Stimulated activated CD8-positive, alpha-beta memory T cell treated with anti-CD3 and anti-CD28 coated beads, Interleukin-15, amount 100 ng/mL, for 4 hours (primary cell): ENCODE data around the gene TNFSF13.

Experiments used
- DNase-seq, 2 donors: peaks; one replicate each; pipeline ENCODE4 v3.0.0-alpha.2; 2020; ENCODE audit warnings: low read depth in 2 of 2

TNFSF13 gene

GRCh38 chr17:7574176-7574953 lies 15.8 kb downstream of the TNFSF13 start:
- DNase-seq = no peak

GRCh38 chr17:7575481-7575883 lies 16.9 kb downstream of the TNFSF13 start:
- no peak for DNase-seq

GRCh38 chr17:7575959-7576358 lies 17.4 kb downstream of the TNFSF13 start:
- DNase-seq = no peak

- DNase-seq = no peak
These were observed 17.9 kb downstream of the TNFSF13 start for GRCh38 chr17:7576432-7576937.

- no peak for DNase-seq
These were observed 19.0 kb downstream of the TNFSF13 start for GRCh38 chr17:7577327-7578199.

GRCh38 chr17:7579001-7579833 lies 20.7 kb downstream of the TNFSF13 start, which contains the start of gene CD68:
CD68 (plus strand) TSS chr17:7579638; CDS start chr17:7579678, 40 bp downstream.
- peak; percentile 45 to 62 for DNase-seq

GRCh38 chr17:7579834-7580603 lies 21.5 kb downstream of the TNFSF13 start:
- DNase-seq = no peak

GRCh38 chr17:7580604-7581575 lies 22.3 kb downstream of the TNFSF13 start:
- no peak for DNase-seq

GRCh38 chr17:7582396-7583252 lies 24.1 kb downstream of the TNFSF13 start:
- DNase-seq = no peak

GRCh38 chr17:7583253-7584109 lies 24.9 kb downstream of the TNFSF13 start, which contains the start of gene MPDU1:
MPDU1 (plus strand) TSS chr17:7583852; CDS start chr17:7583863, 11 bp downstream.
- peak; percentile 87 to 89 for DNase-seq

- no peak for DNase-seq
These were observed 28.3 kb downstream of the TNFSF13 start for GRCh38 chr17:7586673-7587419.

GRCh38 chr17:7587420-7588151 lies 29.0 kb downstream of the TNFSF13 start:
- DNase-seq = no peak

- no peak for DNase-seq
These were observed 30.1 kb downstream of the TNFSF13 start for GRCh38 chr17:7588553-7589203.

GRCh38 chr17:7589204-7589868 lies 30.8 kb downstream of the TNFSF13 start:
- peak in 1 of 2 donors; percentile 38 for DNase-seq
